PFSK-1 (cell line): ENCODE results near the gene BAZ2B.

ENCODE experiments used
- FOXP2 ChIP-seq: optimal IDR thresholded peaks from 2 replicates; pipeline ENCODE3; 2011; ENCODE audit warnings: borderline replicate concordance, control low read depth, inconsistent platforms; ENCODE audit not compliant: insufficient read depth; ENCODE audit errors: extremely low read length, extremely low read depth
- POLR2AphosphoS5 ChIP-seq: IDR thresholded peaks from 2 replicates; pipeline ENCODE4 v1.6.1; 2012; ENCODE audit warnings: low read depth, mild to moderate bottlenecking, control low read depth, low read length, moderate library complexity
- SIN3A ChIP-seq: IDR thresholded peaks from 2 replicates; pipeline ENCODE4 v1.6.1; 2012; ENCODE audit warnings: mild to moderate bottlenecking, low read length, moderate library complexity, borderline replicate concordance; ENCODE audit not compliant: insufficient read depth
- TAF1 ChIP-seq: IDR thresholded peaks from 2 replicates; pipeline ENCODE4 v1.6.1; 2012; ENCODE audit warnings: low read length, control low read depth, borderline replicate concordance; ENCODE audit not compliant: insufficient read depth
- TF ChIP-seq, protein P1 (sequence below), 2 experiments: IDR thresholded peaks; 2 replicates each; pipeline versions ENCODE4 v1.6.1 to v1.8.0; 2011 to 2012; ENCODE audit warnings: low read depth in 2 of 2, low read length in 2 of 2, control low read depth in 1 of 2, inconsistent platforms in 1 of 2, mild to moderate bottlenecking in 1 of 2, moderate library complexity in 1 of 2; ENCODE audit not compliant: insufficient read depth in 1 of 2

DNA sequence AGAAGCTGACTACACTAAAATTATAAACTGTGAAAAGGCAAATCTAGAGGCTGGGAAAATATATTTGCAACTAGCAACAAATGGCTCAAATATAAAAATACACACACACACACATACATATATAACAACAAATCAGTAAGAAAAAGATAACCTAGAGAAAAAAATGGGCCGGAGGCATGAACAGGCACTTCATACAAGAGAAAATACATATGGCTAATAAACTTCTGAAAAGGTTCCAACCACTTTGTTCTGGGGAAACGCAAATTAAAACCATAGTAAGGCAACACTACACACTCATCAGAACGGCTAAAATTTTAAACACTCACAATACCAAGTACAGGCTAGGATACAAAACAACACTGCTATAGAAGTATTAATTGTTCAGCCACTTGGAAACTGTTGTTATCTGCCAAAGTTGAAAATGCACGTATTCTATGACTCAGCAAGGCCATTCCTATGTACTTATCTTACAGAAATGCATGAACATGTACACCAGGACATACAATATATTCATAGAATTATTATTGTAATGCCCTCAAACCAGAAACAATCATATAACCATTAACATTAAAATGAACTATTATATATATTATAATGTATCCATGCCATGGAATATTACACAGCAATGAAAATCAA is 345.5 kb downstream of the BAZ2B start:
- TF ChIP-seq TAF1 (no peak), POLR2AphosphoS5 (no peak), FOXP2 (no peak), SIN3A (no peak)
- TF ChIP-seq, protein P1, sequence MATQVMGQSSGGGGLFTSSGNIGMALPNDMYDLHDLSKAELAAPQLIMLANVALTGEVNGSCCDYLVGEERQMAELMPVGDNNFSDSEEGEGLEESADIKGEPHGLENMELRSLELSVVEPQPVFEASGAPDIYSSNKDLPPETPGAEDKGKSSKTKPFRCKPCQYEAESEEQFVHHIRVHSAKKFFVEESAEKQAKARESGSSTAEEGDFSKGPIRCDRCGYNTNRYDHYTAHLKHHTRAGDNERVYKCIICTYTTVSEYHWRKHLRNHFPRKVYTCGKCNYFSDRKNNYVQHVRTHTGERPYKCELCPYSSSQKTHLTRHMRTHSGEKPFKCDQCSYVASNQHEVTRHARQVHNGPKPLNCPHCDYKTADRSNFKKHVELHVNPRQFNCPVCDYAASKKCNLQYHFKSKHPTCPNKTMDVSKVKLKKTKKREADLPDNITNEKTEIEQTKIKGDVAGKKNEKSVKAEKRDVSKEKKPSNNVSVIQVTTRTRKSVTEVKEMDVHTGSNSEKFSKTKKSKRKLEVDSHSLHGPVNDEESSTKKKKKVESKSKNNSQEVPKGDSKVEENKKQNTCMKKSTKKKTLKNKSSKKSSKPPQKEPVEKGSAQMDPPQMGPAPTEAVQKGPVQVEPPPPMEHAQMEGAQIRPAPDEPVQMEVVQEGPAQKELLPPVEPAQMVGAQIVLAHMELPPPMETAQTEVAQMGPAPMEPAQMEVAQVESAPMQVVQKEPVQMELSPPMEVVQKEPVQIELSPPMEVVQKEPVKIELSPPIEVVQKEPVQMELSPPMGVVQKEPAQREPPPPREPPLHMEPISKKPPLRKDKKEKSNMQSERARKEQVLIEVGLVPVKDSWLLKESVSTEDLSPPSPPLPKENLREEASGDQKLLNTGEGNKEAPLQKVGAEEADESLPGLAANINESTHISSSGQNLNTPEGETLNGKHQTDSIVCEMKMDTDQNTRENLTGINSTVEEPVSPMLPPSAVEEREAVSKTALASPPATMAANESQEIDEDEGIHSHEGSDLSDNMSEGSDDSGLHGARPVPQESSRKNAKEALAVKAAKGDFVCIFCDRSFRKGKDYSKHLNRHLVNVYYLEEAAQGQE (IDR thresholded peaks at IDR 0.05; ENCODE audit: insufficient read depth in 1 of 2, low read depth in 2 of 2, low read length in 2 of 2), result no peak
